Right forelimb (tissue), 1 donor: ENCODE measurements around the gene ABCC6.
"Not testable (repeated sequence)": the region's sequence is repeated elsewhere in the genome, so short reads cannot be mapped to it uniquely, and the experiment has no call there.

Experiments used
- DNase-seq: peaks from one replicate; pipeline ENCODE4 v3.0.0-alpha.2; 2018

The ABCC6 gene

DNA sequence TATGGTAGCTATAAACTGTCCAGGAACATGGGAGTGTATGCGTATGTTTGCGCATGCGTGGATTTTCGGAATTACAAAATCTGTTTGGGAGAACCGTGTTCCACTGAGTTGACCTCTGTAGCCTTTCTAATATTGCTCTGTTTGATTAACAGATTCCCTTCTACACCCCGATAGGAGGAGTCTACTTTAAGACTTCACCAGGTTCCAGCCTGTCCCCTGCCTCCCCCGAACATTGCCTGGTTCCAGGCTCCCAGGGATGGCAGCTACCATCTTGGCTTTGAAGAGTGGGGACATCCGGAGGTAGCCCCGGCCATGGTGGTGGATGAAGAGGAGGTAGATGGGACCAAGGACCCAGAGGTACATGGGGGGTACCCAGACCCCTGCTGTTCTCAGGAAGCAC lies 1.9 kb downstream of the ABCC6 start:
- DNase-seq: not testable (repeated sequence)

DNA sequence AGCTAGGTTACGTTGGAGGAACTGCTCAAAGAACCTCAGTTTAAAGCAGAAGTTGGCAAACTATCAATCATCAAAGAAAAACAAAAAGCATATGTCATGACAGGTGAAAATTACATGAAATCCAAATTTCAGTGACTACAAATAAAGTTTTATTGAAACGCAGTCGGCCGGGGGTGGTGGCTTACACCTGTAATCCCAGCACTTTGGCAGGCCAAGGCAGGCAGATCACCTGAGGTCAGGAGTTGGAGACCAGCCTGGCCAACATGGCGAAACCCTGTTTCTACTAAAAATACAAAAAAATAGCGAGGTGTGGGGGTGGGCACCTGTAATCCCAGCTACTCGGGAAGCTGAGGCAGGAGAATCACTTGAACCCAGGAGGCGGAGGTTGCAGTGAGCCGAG lies 2.8 kb downstream of the ABCC6 start:
- not testable (repeated sequence) for DNase-seq

DNA sequence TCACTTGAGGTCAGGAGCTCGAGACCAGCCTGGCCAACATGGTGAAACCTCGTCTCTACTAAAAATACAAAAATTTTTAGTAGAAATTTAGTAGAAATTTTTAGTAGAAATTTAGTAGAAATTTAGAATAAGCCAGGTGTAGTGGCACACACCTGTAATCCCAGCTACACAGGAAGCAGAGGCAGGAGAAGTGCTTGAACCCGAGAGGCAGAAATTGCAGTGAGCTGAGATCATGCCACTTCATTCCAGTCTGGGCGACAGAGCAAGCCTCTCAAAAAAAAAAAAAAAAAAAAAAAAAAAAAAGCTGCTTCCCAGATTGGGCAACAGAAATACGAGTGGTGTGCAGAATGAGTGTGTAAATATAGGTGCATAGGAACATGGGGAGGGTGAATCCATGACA lies 4.5 kb downstream of the ABCC6 start:
- DNase-seq: not testable (repeated sequence)

DNA sequence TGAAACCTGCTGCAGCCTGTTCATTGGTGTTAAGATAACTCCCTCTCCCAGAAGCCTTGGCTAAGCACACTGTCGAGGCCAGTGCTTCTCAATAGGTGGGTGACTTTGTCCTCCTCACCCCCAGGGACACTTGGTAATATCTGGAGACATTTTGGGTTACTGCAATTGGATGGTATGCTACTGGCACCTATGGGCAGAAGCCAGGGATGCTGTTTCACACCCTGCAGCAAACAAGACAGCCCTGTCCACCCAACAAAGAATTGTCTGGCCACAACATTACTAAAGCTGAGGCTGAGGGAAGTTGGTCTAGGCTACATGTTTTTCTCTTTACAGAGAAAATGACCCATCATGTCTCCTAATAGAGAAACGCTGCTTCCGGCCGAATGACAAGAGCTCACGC lies 4.9 kb downstream of the ABCC6 start:
- not testable (repeated sequence) for DNase-seq

DNA sequence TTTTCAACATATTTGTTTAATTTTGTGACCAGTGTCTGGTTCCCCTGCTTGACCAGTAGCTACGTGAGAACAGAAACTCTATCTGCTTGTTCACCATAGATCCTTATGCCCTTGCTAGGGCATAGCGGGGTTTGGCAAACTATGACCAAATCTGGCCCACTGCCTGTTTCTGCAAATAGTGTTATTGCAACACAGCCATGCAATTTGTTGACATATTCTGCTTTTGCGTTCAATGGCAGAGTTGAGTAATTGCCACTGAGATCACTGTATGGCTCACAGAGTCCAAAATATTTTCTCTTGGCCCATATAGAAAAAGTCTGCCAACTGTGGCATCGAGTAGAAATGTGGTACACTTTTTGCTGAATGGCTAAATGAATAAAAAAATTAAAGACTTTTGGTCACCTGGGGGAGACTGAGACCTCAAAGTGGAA lies 9.4 kb downstream of the ABCC6 start:
- DNase-seq: not testable (repeated sequence)

DNA sequence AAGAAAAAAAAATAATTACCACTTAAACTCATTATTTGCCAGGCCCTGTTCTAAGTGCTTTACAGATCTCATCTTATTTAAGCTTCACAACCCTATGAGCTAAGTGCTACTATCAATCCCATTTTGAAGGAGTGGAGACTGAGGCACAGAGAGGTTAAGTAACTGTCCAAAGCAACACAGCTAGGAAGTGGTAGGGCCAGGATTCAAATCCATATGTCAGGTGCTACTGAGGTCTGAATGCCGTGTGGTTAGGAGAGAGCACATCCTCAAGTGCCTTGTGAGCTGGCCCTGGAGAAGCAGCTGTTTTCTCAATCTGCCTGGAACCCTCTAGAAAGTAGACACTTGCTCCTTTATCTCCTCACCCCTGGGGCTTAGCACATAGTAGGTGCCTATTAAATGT lies 11.9 kb downstream of the ABCC6 start:
- DNase-seq: not testable (repeated sequence)

DNA sequence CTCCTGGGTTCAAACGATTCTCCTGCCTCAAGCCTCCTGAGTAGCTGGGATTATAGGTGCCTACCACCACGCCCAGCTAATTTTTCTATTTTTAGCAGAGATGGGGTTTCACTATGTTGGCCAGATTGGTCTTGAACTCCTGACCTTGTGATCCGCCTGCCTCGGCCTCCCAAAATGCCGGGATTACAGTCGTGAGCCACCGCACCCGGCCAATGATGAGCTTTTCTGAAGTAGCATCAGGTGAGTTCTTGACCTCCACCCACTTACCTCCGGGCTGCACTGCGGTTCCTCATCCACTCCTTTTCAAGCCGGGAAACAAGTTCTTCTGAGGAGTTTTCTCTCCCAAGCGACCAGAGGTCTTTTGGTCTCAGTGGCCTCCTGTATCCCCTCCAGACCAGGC lies 14.8 kb downstream of the ABCC6 start:
- not testable (repeated sequence) for DNase-seq

DNA sequence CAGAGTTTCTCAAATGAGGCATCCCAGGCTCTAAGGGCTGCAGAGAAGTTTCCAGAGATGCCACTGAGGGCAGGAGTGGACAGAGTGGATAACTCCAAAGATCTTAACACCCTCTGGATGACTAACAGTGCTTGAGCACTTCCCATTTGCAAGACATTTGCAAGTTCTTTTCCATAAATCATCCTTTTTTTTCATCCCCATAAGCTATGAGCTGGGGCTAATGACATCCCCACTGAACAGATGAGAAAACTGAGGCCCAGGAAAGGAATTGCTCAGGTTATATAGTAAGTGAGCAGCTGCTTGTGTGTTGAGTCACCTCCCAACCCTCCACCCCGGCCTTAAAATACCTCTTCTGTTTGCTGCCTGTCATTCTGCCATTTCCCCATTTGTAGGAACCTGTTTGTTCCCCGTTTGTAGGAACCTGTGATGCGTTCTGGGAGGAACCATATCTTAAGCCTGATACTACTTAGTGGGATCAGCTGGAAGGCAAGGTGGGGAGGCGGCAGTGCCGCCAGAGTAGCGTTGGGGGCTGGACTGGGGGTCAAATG lies 15.4 kb downstream of the ABCC6 start:
- not testable (repeated sequence) for DNase-seq

DNA sequence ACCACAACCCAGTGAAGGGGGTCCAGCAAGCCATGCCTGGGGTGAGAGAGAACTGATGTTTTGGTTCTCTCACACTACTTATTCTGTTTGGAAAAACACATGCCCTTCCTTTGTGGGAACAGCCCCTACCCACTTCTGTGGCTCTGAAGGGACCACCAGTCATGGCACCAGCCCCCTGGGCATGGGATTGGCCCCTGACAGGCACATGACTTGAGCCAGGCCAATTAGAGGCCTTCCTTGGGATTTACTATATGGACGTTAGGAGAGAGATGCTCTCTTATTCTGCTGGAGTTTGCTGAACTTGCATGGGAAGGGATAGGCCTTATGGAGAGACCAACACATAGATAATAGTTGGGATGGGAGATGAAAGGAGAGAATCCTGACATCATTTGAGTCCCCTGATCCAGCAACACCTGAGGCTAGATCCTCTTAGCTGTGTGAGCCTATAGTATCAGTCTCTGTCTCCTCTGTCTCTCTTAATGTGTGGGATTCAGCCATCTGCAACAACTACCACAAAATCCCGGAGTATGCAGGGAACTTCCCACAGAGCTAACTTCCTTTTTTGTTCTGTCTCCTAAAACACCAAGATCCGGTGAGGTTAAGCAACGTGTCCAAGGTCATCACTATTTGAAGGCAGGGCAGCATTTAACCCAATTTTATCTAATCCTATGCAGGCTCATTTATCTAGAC lies 16.1 kb downstream of the ABCC6 start:
- DNase-seq: not testable (repeated sequence)

DNA sequence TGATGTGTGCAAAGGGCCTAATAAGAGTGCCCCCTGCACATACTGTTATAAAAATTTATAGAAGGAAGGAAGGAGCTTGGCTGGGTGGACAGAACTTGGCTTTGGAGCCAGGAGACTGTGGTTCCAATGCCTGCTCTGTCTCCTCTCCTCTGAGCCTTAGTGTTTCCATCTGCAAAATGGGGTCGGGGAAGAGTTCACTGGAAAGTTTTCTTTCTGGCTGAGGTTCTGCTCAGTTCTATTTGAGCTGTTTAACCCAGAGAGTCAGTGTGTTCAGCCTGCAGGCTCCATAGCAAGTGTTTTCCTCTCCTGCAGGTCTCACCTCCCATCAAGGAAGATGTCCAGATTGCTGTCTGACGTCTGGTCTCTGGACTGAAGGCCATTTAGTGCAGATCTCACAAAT lies 17.4 kb downstream of the ABCC6 start:
- DNase-seq: not testable (repeated sequence)

DNA sequence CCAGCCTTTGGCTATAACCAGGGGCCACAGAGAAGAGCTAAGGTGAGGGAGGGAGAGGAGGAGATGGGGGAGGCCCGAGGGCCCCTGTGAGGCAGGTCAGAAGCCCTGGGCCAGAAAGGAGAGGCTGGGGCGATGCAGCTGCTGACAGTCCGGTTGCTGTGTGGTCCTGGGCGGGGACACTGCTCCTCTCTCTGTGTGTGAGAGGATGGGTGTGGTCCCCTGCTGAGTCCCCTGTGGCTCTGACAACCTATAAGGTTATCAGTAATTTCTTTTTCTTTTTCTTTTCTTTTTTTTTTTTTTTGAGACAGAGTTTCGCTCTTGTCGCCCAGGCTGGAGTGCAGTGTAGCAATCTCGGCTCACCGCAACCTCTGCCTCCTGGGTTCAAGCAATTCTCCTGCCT lies 18.7 kb downstream of the ABCC6 start:
- DNase-seq: not testable (repeated sequence)

DNA sequence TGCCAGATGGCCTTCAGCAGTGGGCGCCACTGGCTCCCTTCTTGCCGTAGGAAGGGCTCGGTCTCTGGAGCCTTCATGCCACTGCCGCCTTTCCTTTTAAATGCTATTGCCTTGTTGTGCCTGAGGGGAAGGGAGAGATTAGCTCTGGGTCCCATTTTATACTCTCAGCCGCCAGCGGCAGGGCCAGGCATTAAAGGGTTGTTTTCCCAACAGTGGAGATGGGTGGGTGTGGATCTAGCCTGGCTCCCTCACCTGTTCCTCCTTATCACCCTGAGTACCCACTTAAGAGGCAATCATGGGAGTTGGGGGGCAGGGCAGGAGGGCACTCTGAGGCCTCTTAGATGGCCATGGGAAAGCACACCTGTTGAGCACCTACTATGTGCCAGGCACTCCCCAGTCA lies 19.8 kb downstream of the ABCC6 start:
- DNase-seq: not testable (repeated sequence)

DNA sequence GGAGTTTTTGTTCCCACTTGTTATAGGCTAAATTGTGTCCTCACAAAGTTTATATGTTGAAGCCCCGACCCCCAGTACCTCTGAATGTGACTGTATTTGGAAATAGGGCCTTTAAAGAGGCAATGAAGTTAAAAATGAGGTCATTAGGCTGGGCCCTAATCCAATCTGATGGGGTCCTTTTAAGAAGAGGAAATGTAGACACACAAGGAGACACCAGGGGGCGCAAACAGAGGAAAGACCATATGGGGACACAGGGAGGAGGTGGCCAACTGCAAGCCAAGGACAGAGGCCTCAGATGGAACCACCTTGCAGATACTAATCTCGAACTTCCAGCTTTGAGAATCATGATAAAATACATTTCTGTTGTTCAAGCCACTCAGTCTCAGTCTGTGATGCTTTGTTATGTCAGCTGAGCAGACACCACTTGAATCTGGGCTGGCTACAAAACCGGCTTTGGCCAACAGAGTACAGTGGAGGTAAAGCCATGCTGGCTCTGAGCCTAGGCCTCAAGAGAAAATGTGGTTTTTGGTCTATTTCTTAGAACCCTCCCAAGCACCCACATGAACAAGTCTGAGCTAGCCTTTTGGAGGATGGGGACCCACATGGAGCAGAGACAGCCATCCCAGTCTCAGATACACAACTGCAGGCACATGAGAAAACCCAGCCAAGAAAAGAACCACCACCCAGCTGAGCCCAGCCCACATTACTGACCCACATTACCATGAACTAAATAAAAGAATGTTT lies 20.7 kb downstream of the ABCC6 start:
- not testable (repeated sequence) for DNase-seq

DNA sequence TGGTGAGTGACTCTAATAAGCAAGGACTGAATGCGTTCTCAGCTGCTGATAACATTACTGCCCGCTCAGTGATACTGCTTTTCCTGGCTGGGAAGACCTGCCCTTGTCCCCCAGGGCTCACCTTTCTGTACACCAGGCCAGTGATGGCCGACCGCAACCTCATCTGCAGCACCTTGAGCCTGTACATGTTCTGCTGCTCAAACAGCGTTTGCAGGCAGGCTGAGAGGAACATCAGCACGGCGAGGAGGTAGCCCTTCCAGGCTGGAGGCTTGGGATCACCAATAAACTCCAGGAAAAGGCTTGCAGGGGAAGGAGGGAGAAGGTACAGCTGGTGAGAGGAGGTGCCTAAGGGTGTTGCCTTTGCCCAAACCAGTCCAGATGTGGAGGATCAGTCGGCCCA lies 21.4 kb downstream of the ABCC6 start:
- not testable (repeated sequence) for DNase-seq

DNA sequence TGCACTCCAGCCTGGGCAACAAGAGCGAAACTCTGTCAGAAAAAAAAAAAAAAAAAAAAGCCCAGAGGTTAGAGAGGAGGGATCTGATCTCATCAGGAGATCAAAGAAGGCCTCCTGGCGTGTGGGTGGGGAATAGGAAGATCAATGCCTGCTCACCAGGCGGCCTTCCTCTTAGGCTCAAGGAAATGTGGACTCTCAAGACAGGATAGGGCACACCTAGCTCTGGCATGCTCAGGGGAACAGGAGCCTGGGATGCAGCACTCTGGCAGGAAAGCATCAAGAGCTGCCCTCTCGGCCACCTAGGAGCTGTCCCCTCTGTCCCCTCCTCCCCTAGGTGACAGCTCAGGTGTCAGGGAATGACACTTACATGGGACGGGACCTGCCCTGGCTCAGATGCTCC lies 22.9 kb downstream of the ABCC6 start:
- DNase-seq: not testable (repeated sequence)

DNA sequence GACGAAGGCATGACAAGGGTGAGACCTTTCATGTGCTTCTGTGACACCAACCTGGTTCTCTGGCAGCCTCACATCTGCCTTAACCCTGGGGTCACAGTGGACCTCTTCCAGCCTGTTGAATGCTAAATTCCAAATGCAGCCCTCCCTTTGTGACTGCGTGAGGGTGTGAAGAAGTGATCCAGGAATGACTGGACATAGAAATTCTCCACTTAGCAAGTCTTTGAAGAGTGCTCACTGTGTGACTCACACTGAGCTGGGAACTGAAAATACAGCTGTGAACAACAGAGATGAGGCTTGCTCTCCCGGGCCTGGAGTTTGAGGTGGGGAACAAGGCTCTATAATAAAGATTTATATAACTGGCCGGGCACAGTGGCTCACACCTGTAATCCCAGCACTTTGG lies 23.9 kb downstream of the ABCC6 start:
- DNase-seq: not testable (repeated sequence)

DNA sequence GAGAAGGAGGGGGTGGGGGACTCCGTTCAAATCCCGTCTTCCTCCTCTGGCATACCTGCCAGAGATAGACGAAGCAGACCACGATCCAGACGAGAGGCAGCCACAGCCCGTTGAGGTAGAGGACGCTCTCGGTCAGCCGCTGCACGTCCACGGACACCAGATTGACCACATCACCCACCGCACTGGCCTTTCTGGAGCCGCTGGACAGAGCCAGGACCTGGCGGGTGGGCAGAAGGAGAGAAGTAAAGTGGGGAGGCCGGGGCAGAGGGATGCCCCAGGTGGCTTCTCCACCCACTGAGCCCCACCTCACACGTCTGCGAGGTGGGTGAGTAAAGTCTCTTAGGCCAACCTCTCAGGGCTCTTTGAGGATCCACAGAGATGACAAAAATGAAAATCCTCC lies 25.3 kb downstream of the ABCC6 start:
- no peak for DNase-seq

DNA sequence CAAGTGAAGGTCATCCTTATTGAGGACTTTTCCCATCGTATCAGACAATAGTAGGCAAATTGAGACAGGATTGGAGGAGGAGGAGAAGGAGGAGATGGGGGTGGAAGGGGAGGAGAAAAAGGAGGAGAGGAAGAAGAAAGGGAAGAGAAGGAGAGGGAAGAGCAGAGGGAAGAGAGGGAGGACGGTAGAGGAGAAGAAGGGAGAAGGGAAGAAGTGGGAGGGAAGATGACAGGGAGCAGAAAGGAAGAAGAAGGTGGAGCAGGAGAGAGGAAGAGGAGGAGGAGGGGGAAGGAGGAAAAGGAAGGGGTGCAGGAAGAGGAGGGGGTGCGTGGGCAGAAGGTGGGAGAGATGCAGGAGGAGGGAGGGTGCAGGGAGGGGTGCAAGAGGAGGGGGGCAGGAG lies 26.0 kb downstream of the ABCC6 start:
- no peak for DNase-seq

DNA sequence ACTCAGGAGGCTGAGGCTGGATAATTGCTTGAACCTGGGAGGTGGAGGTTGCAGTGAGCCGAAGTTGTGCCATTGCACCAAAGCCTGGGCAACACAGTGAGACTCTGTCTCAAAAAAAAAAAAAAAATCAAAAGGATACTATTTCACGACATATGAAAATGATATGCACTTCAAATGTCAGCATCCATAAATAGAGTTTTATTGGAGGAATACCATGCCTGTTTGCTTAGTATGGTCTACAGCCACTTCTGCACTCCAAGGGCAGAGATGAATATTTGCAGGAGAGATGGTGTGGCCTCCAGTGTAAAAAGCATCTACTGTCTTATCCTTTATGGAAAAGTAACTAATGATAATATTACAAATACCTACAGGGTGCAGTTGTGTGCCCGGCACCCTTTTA lies 27.2 kb downstream of the ABCC6 start:
- no peak for DNase-seq

DNA sequence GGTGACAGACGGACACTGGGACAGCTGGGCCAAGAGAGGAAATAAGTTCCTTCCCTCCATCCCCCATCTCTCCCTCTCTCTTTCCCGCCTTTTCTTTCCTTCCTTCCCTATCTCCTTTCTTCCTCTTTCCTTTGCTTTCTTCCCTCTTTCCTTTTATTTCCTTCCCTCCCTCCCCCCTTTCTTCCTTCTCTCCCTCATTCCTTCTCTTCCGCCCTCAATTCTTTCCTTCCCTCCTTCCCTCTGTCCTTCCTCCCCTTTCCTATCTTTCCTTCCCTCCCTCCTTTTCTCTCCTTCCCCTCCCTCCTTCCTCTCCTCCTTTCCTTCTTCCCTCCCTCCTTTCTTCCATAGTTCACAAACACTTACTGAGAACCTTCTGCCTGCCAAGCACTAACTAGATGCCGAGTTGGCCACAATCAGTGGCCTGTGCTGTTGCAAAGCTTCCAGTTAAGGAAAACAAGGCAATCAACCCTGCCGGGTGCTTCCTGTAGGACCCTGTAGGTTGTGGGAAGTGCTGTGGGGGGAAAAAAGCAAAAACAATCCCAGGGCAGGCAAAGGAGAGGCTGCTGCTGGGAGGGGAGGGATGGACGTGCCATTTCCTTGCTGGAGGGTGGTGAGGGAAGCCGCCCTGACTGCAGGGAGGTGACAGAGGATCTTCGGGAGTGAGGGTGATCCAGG lies 31.7 kb downstream of the ABCC6 start:
- no peak for DNase-seq

DNA sequence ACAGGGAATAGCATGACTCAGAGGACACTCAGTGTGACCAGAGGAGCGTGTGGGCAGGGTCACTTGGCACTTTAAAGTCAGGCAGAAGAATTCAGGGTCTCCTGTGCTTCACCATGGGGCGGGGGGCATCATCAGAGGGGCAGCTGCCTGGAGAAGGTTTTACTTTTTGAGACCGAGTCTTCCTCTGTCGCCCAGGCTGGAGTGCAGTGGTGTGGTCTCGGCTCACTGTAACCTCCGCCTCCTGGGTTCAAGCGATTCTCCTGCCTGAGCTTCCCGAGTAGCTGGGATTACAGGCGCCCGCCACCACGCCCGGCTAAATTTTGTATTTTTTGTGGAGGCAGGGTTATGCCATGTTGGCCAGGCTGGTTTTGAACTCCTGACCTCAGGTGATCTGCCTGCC lies 32.3 kb downstream of the ABCC6 start:
- not testable (repeated sequence) for DNase-seq

DNA sequence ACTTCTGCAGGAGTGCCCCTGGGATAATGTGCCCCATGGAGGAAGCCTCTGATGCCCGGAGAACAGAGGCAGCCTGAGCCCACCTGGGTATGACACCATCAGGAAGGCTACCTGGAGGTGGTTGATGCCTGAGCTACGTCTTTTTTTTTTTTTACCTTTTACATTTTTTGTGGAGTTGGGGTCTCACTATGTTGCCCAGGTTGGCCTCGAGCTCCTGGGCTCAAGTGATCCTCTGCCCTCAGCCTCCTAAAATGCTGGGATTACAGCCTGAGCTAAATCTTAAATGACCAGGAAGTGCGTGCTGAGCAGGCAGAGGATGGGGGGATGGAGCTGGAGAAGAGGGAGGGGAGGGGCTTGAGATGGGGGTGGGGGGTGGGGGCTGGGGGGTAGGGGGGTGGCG lies 32.7 kb downstream of the ABCC6 start:
- no peak for DNase-seq

DNA sequence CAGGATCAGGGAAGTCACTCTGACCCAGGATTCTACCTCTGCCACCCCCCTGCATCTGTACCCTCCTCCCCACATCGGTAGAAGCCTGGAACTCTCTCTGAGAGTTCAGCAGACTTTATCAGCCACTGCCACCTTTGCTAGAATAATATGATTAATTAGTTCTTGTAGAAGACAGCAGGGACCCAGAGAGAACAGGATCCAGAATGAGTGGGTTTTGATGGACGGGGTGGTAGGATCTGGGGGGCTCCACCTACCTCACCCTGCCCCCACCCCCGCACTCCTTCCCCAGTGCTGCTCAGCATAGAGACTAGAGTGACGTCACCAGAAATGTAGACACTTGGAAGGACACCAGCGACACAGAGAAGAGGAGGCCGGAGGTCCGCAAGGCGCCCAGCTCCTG lies 33.5 kb downstream of the ABCC6 start:
- no peak for DNase-seq

DNA sequence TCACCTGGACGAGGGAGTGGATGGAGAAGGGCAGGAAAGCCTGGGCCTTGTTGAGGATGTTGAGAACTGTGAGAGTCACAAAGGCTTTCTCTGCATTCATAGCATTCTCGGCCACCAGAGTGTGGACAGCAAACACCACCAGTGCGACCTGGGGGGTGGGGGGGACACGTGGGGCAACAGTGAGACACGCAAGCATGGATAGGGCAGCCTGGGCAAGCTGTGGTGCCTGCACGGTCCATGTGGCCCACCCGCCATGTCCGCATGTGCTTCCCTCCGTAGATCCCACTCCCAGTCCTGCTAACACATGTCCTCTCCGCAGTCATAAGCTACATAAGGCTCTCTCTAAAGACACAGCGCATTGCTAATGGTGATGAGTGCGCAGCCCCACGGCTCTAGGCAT lies 34.5 kb downstream of the ABCC6 start:
- no peak for DNase-seq
